Stimulated activated CD8-positive, alpha-beta memory T cell treated with anti-CD3 and anti-CD28 coated beads, Interleukin-15, amount 100 ng/mL, for 24 hours (primary cell): Measurements from ENCODE around the gene CPED1.
A peak's percentile ranks its signal among the peaks of the same experiment; 100 is the strongest.
"Not testable (repeated sequence)": the region's sequence is repeated elsewhere in the genome, so short reads cannot be mapped to it uniquely, and the experiment has no call there.

Experiments used
- DNase-seq: peaks from one replicate; pipeline ENCODE4 v3.0.0-alpha.2; 2020; ENCODE audit warnings: low read depth

Gene CPED1

GRCh38 chr7:120981888-120982615, 6.5 kb upstream of the CPED1 start:
- no peak for DNase-seq

GRCh38 chr7:120983592-120983991, 4.9 kb upstream of the CPED1 start:
- not testable (repeated sequence) for DNase-seq

- DNase-seq: no peak
Measured at GRCh38 chr7:120984406-120984805, 4.1 kb upstream of the CPED1 start.

- no peak for DNase-seq
Measured at GRCh38 chr7:120985130-120985758, 3.3 kb upstream of the CPED1 start.

GRCh38 chr7:120985839-120986238, 2.7 kb upstream of the CPED1 start:
- DNase-seq: no peak

- DNase-seq: no peak
Measured at GRCh38 chr7:120986650-120987049, 1.9 kb upstream of the CPED1 start.

GRCh38 chr7:120987280-120987679, 1.2 kb upstream of the CPED1 start:
- DNase-seq: no peak

GRCh38 chr7:120987683-120988590, 574 bp upstream of the CPED1 start:
- DNase-seq: peak; percentile 49

GRCh38 chr7:120989257-120990220, 1.0 kb downstream of the CPED1 start:
- no peak for DNase-seq

GRCh38 chr7:120990468-120991118, 2.1 kb downstream of the CPED1 start:
- no peak for DNase-seq

GRCh38 chr7:120991161-120991560, 2.6 kb downstream of the CPED1 start:
- DNase-seq: no peak

GRCh38 chr7:120991581-120991980, 3.1 kb downstream of the CPED1 start:
- no peak for DNase-seq

- no peak for DNase-seq
Measured at GRCh38 chr7:120992272-120992964, 3.9 kb downstream of the CPED1 start.

- DNase-seq: no peak
Measured at GRCh38 chr7:120992965-120993494, 4.5 kb downstream of the CPED1 start.

GRCh38 chr7:120993553-120994191, 5.2 kb downstream of the CPED1 start:
- no peak for DNase-seq

- no peak for DNase-seq
Measured at GRCh38 chr7:120994512-120995410, 6.2 kb downstream of the CPED1 start.

- no peak for DNase-seq
Measured at GRCh38 chr7:120995654-120996053, 7.1 kb downstream of the CPED1 start.

GRCh38 chr7:120996333-120996987, 7.9 kb downstream of the CPED1 start:
- DNase-seq: no peak
